ENCODE data around the gene ACOXL.

GRCh38 chr2:110842048-110842447, 109.7 kb downstream of the ACOXL start:
- TF ChIP-seq, protein P1, sequence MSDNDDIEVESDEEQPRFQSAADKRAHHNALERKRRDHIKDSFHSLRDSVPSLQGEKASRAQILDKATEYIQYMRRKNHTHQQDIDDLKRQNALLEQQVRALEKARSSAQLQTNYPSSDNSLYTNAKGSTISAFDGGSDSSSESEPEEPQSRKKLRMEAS (IDR thresholded peaks at IDR 0.05; ENCODE audit: insufficient read depth, insufficient read length): no peak
- no peak for TF ChIP-seq POLR2A (IDR thresholded peaks at IDR 0.05; ENCODE audit: low read depth, low read length)
- TF ChIP-seq, protein P2, sequence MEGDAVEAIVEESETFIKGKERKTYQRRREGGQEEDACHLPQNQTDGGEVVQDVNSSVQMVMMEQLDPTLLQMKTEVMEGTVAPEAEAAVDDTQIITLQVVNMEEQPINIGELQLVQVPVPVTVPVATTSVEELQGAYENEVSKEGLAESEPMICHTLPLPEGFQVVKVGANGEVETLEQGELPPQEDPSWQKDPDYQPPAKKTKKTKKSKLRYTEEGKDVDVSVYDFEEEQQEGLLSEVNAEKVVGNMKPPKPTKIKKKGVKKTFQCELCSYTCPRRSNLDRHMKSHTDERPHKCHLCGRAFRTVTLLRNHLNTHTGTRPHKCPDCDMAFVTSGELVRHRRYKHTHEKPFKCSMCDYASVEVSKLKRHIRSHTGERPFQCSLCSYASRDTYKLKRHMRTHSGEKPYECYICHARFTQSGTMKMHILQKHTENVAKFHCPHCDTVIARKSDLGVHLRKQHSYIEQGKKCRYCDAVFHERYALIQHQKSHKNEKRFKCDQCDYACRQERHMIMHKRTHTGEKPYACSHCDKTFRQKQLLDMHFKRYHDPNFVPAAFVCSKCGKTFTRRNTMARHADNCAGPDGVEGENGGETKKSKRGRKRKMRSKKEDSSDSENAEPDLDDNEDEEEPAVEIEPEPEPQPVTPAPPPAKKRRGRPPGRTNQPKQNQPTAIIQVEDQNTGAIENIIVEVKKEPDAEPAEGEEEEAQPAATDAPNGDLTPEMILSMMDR (IDR thresholded peaks at IDR 0.05; ENCODE audit: extremely low read depth in 1 of 2, insufficient read depth in 1 of 2, low read depth in 1 of 2, low read length in 2 of 2): no peak
- no peak for TF ChIP-seq POLR2AphosphoS5 (IDR thresholded peaks at IDR 0.05; ENCODE audit: insufficient read depth, low read depth, low read length)
- TF ChIP-seq EZH2 (IDR thresholded peaks at IDR 0.05; ENCODE audit: borderline replicate concordance, low read depth, low read length, severe bottlenecking): no peak
- TF ChIP-seq JUN (IDR thresholded peaks at IDR 0.05; ENCODE audit: borderline replicate concordance, insufficient read depth, insufficient read length, low read depth): no peak
